Ecto neural progenitor cell (in vitro differentiated cells): ENCODE measurements around the gene CHPT1.
"Not testable (repeated sequence)": the region's sequence is repeated elsewhere in the genome, so short reads cannot be mapped to it uniquely, and the experiment has no call there.

ENCODE experiments used
- DNase-seq: peaks from one replicate; pipeline ENCODE4 v3.0.0-alpha.2; 2018; ENCODE audit warnings: low spot score

CHPT1 gene

GRCh38 chr12:101697197-101697929 is at the start of gene CHPT1:
Gene CHPT1, plus strand, starts transcription at chr12:101697640. Its CDS starts 222 bp downstream, at chr12:101697862.
- DNase-seq: peak; percentile 88

GRCh38 chr12:101647711-101648110 is 49.7 kb upstream of the CHPT1 start:
- DNase-seq: no peak

- DNase-seq: no peak
These were observed 49.2 kb upstream of the CHPT1 start for GRCh38 chr12:101648195-101648594.

- DNase-seq: no peak
These were observed 46.9 kb upstream of the CHPT1 start for GRCh38 chr12:101650346-101651117.

- no peak for DNase-seq
These were observed 44.4 kb upstream of the CHPT1 start for GRCh38 chr12:101653030-101653429.

GRCh38 chr12:101653503-101653902 is 43.9 kb upstream of the CHPT1 start:
- no peak for DNase-seq

GRCh38 chr12:101654442-101654841 is 43.0 kb upstream of the CHPT1 start:
- no peak for DNase-seq

GRCh38 chr12:101655393-101655792 is 42.0 kb upstream of the CHPT1 start:
- no peak for DNase-seq

- not testable (repeated sequence) for DNase-seq
These were observed 36.8 kb upstream of the CHPT1 start for GRCh38 chr12:101660662-101661061.

GRCh38 chr12:101663298-101663697 is 34.1 kb upstream of the CHPT1 start:
- no peak for DNase-seq

GRCh38 chr12:101664992-101665391 is 32.4 kb upstream of the CHPT1 start:
- DNase-seq: no peak

- DNase-seq: no peak
These were observed 31.2 kb upstream of the CHPT1 start for GRCh38 chr12:101666052-101666728.

- DNase-seq: no peak
These were observed 29.8 kb upstream of the CHPT1 start for GRCh38 chr12:101667591-101667990.

GRCh38 chr12:101670007-101670671 is 27.3 kb upstream of the CHPT1 start:
- DNase-seq: peak; percentile 56

- no peak for DNase-seq
These were observed 26.2 kb upstream of the CHPT1 start for GRCh38 chr12:101671157-101671791.

- no peak for DNase-seq
These were observed 25.6 kb upstream of the CHPT1 start for GRCh38 chr12:101671833-101672232.

- DNase-seq: no peak
These were observed 21.9 kb upstream of the CHPT1 start for GRCh38 chr12:101675555-101675954.

GRCh38 chr12:101676497-101676896 is 20.9 kb upstream of the CHPT1 start:
- DNase-seq: not testable (repeated sequence)

- no peak for DNase-seq
These were observed 19.4 kb upstream of the CHPT1 start for GRCh38 chr12:101678081-101678480.

- no peak for DNase-seq
These were observed 17.2 kb upstream of the CHPT1 start for GRCh38 chr12:101680240-101680639.

GRCh38 chr12:101680647-101681046 is 16.8 kb upstream of the CHPT1 start:
- DNase-seq: no peak

GRCh38 chr12:101681627-101682026 is 15.8 kb upstream of the CHPT1 start:
- DNase-seq: not testable (repeated sequence)
